Psoas muscle (tissue), 8 donors: ENCODE data around the gene NF1. TPM values are rescaled to one million over a fixed set of nuclear protein-coding genes. Genes with fewer than 3 reads are reported as not detected.
"Not testable (repeated sequence)": the region's sequence is repeated elsewhere in the genome, so short reads cannot be mapped to it uniquely, and the experiment has no call there.

Experiments used
- ATAC-seq, 4 donors: fragments of 200-7000 bp; cut with Tn5 transposase; one replicate each; pipeline ENCODE4 v1.9.1; 2020; ENCODE audit warnings: moderate library complexity in 3 of 4, mild to moderate bottlenecking in 2 of 4
- DNase-seq, 2 donors: peaks; one replicate each; pipeline ENCODE4 v3.0.0-alpha.2; 2020
- H3K27ac ChIP-seq: fragments of 200-600 bp; one replicate; pipeline ENCODE4 v1.8.0; 2022
- H3K27me3 ChIP-seq, 3 donors: fragments of 200-600 bp in 1 of 3; one replicate each; pipeline versions ENCODE4 v1.6.1 to v1.8.0; 2013 to 2022; ENCODE audit warnings: low read length in 2 of 3, mild to moderate bottlenecking in 2 of 3, moderate library complexity in 1 of 3; ENCODE audit not compliant: insufficient read depth in 3 of 3
- H3K36me3 ChIP-seq, 2 donors: fragments of 200-600 bp in 1 of 2; one replicate each; pipeline versions ENCODE4 v1.6.1 to v1.8.0; 2013 to 2022; ENCODE audit warnings: low read depth in 1 of 2, mild to moderate bottlenecking in 1 of 2, moderate library complexity in 1 of 2; ENCODE audit not compliant: insufficient read depth in 1 of 2
- H3K4me1 ChIP-seq: fragments of 200-600 bp; one replicate; pipeline ENCODE4 v1.8.0; 2022
- H3K4me3 ChIP-seq: fragments of 200-600 bp; one replicate; pipeline ENCODE4 v1.8.0; 2022; ENCODE audit warnings: mild to moderate bottlenecking
- H3K9me3 ChIP-seq: fragments of 200-600 bp; one replicate; pipeline ENCODE4 v1.8.0; 2022
- WGBS, 3 donors: extraction: QIAGEN DNeasy Blood & Tissue Kit; methylation state at CpG; one replicate each; pipeline versions ENCODE4 v1.1.6 to v1.1.7; 2013; 5-methylcytosine and 5-hydroxymethylcytosine counted together
- intact Hi-C, 2 donors: fragments of 100-400 bp; cut with DNase I; formaldehyde crosslinking; loops; one replicate each; pipeline versions ENCODE4 v1.11.0 to v1.14.2; 2022
- polyA plus RNA-seq, 3 donors: library from polyadenylated mRNA; stranded (reverse); fragments of 200-250 nt; gene quantifications; one replicate each; pipeline ENCODE4 v1.2.3, GENCODE V29; 2013
- total RNA-seq, 4 donors: library from RNA; stranded (reverse); fragmentation: NEBNext Ultra II Directional in 2 of 4; extraction: Animal tissue kit (Norgen Biotek cat#: 25700) in 2 of 4; gene quantifications; one replicate each; pipeline versions ENCODE4 v1.2.1 to v1.2.4, GENCODE V29; 2021 to 2023
- TF ChIP-seq, protein P1 (sequence below): fragments of 200-600 bp; IDR thresholded peaks from one replicate; pipeline ENCODE4 v1.8.0; 2022; ENCODE audit warnings: antibody characterized with exemption
- donor health status: healthy with polysubstance abuse.
- donor health status: DM: no; HTN: no; CAD: no; lungs with moderate emphysema.
- donor health status: Bipolar disorder and iron deficiency.
- donor health status: healthy.
- donor health status: DM: yes; HTN: yes; CAD: no.
- donor health status: DM: no; HTN: no; CAD: no.
- donor health status: DM: no; HTN: no; CAD: no.
- donor health status: DM: yes; HTN: yes; CAD: no.

NF1 gene
- total and polyA plus RNA-seq, 7 donors: 3.5 to 35.5 (median 27.4) TPM

DNA sequence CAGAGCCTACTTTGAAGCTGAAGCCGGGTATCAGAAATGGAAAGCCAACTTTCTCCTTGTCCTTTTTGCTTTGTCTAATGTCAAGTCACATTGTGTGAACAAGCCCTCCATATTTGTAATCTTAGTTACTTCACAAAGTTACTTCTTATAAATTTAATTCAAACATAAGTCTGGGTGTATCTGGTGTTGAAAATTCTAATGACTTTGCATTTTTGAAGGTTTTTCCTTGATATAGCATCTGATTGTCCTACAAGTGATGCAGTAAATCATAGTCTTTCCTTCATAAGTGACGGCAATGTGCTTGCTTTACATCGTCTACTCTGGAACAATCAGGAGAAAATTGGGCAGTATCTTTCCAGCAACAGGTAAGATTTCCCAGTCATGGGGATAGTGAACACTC is 165.4 kb downstream of the NF1 start:
- TF ChIP-seq, protein P1, sequence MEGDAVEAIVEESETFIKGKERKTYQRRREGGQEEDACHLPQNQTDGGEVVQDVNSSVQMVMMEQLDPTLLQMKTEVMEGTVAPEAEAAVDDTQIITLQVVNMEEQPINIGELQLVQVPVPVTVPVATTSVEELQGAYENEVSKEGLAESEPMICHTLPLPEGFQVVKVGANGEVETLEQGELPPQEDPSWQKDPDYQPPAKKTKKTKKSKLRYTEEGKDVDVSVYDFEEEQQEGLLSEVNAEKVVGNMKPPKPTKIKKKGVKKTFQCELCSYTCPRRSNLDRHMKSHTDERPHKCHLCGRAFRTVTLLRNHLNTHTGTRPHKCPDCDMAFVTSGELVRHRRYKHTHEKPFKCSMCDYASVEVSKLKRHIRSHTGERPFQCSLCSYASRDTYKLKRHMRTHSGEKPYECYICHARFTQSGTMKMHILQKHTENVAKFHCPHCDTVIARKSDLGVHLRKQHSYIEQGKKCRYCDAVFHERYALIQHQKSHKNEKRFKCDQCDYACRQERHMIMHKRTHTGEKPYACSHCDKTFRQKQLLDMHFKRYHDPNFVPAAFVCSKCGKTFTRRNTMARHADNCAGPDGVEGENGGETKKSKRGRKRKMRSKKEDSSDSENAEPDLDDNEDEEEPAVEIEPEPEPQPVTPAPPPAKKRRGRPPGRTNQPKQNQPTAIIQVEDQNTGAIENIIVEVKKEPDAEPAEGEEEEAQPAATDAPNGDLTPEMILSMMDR: no peak
- Histone ChIP-seq H3K4me1 (no peaks in the 10 kb centered on the region), H3K4me3 (no peak overlapping the region), H3K9me3 (no peaks in the 10 kb centered on the region), H3K27ac (no peak overlapping the region), H3K36me3 (peaks cover 0 to 52% of the 10 kb centered on the region in 2 donors), H3K27me3 (no peaks in the 10 kb centered on the region)
- no peak for ATAC-seq
- intact Hi-C loops: loop anchor here in 1 of 2 donors (1.0 kb wide), 1 partner anchor 16 kb away; no protein-coding TSS in a partner anchor
- no peak for DNase-seq
- WGBS, 3 donors: 95 to 98% (median 95%) methylated on average over 3 of the region's 3 CpGs

DNA sequence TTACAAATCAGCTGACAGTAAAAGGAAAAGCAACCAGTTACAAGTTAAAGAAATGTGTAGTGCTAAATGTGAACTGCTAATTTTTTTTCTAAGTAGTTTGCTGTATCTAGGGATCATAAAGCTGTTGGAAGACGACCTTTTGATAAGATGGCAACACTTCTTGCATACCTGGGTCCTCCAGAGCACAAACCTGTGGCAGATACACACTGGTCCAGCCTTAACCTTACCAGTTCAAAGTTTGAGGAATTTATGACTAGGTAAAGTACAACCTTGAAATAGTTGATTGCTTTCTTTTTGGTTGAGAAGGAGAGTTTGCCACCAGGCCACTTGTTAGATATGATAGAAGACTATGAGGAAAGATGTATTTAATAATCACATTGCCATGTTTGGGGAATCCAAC is 166.8 kb downstream of the NF1 start:
- no peaks in the 10 kb centered on the region for H3K27me3 ChIP-seq
- H3K4me1 ChIP-seq: no peaks in the 10 kb centered on the region
- H3K36me3 ChIP-seq: peaks cover 2 to 64% of the 10 kb centered on the region in 2 donors
- no peak overlapping the region for H3K4me3 ChIP-seq
- H3K27ac ChIP-seq: no peak overlapping the region
- no peak for ATAC-seq
- H3K9me3 ChIP-seq: no peaks in the 10 kb centered on the region
- intact Hi-C loops: no loop called here
- 77 to 87% (median 86%) methylated on average over 1 of the region's 1 CpG for WGBS, 3 donors
- TF ChIP-seq, protein P1: no peak
- no peak for DNase-seq

DNA sequence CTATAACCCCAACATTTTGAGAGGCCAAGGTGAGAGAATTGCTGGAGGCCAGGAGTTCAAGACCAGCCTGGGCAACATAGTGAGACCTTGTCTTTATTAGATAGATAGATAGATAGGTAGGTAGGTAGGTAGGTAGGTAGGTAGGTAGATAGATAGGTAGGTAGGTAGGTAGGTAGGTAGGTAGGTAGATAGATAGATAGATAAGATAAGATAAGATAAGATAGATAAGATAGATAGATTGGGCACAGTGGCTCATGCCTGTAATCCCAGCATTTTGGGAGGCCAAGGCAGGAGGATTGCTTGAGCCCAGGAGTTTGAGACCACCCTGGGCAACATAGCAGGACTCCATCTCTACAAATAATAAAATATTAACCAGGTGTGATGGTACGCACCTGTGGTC is 168.1 kb downstream of the NF1 start:
- H3K4me1 ChIP-seq, intact Hi-C loops, H3K27me3 ChIP-seq, ATAC-seq, H3K9me3 ChIP-seq, DNase-seq, H3K4me3 ChIP-seq, H3K27ac ChIP-seq: not testable (repeated sequence)
- WGBS, 3 donors: 94 to 100% (median 98%) methylated on average over 1 of the region's 1 CpG
- peaks cover 2 to 71% of the 10 kb centered on the region in 2 donors for H3K36me3 ChIP-seq

DNA sequence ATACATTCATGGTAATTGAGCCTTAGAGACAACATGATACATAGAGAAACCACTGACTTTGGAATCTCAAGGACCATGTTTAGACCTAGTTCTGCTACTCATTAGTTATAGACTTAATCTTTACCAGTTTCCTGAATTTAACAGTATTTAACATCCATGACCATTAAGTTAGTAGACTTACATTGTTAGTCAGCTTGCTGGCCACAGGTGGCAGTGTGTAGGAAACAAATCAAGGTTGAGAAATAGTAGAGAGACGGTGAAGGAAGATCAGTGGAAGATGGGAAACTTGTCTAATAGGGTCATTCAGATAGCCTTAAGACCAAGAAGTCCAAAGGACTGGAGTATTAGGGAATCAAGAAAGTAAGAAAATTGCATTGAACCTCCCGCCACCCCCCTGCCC is 171.3 kb downstream of the NF1 start:
- H3K27me3 ChIP-seq: no peaks in the 10 kb centered on the region
- H3K27ac ChIP-seq: no peak overlapping the region
- DNase-seq (no peak), ATAC-seq (no peak)
- intact Hi-C loops: no loop called here
- WGBS, 3 donors: 91 to 92% (median 91%) methylated on average over 2 of the region's 2 CpGs
- no peak overlapping the region for H3K4me3 ChIP-seq
- peaks cover 2 to 62% of the 10 kb centered on the region in 2 donors for H3K36me3 ChIP-seq
- no peaks in the 10 kb centered on the region for H3K9me3 ChIP-seq
- peaks cover 10% of the 10 kb centered on the region for H3K4me1 ChIP-seq
- TF ChIP-seq, protein P1: no peak

DNA sequence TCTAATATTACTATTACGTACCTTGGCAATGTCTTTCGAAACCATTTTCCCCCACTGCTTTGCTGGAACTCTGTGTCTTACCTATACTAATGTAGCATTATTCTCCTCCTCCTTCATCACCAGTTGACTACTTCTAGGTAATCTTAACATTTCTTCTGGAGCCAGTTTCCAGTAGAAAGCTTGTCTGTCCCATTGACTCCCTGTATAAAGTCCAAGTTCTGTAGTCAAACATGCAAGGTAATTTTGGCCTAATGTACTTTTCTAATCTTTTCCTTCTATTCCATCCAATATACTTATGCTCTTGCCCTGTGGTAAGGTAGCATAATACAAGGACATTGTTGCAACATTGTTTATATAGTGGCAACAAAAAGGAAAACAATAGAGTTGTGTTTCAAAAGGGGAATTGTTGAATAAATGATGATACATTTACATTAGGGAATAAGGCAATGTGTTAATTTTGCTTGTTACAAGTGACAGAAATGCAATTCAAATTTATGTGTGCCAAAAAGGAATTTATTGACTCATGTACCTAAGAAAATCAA is 174.3 kb downstream of the NF1 start:
- no peak for ATAC-seq
- H3K4me3 ChIP-seq: no peak overlapping the region
- intact Hi-C loops: no loop called here
- TF ChIP-seq, protein P1: no peak
- H3K4me1 ChIP-seq: peaks cover 10% of the 10 kb centered on the region
- 94 to 100% (median 97%) methylated on average over 2 of the region's 2 CpGs for WGBS, 3 donors
- H3K36me3 ChIP-seq: peaks cover 2 to 47% of the 10 kb centered on the region in 2 donors
- no peaks in the 10 kb centered on the region for H3K9me3 ChIP-seq
- DNase-seq: no peak
- no peak overlapping the region for H3K27ac ChIP-seq
- H3K27me3 ChIP-seq: no peaks in the 10 kb centered on the region
